Kidney (tissue), 14 donors: ENCODE results near the gene EFNB3. TPM values are rescaled to one million over a fixed set of nuclear protein-coding genes. Genes with fewer than 3 reads are reported as not detected.

ENCODE experiments used
- DNase-seq, 5 donors: peaks; one replicate each; pipeline ENCODE4 v3.0.0-alpha.2; 2013 to 2020
- FAIRE-seq: peaks from 2 replicates; lab custom pipeline; 2012; peaks lifted over from hg19 to GRCh38; lab: Jason Lieb, UNC
- H3K27ac ChIP-seq, 2 donors: one replicate each; pipeline ENCODE4 v1.7.0; 2013; ENCODE audit warnings: low read depth in 2 of 2, low read length in 2 of 2, inconsistent platforms in 1 of 2
- H3K27me3 ChIP-seq: one replicate; pipeline ENCODE4 v1.7.1; 2013; ENCODE audit warnings: low read length, inconsistent platforms; ENCODE audit not compliant: control insufficient read depth, insufficient read depth
- H3K36me3 ChIP-seq, 3 donors: one replicate each; pipeline versions ENCODE4 v1.7.0 to v1.7.1; 2013; ENCODE audit warnings: low read length in 3 of 3, control low read depth in 1 of 3, inconsistent platforms in 1 of 3; ENCODE audit not compliant: insufficient read depth in 3 of 3, control insufficient read depth in 2 of 3
- H3K4me1 ChIP-seq, 3 donors: one replicate each; pipeline versions ENCODE4 v1.7.0 to v1.7.1; 2013; ENCODE audit warnings: low read length in 3 of 3, inconsistent platforms in 1 of 3, low read depth in 1 of 3; ENCODE audit not compliant: control insufficient read depth in 2 of 3, insufficient read depth in 2 of 3
- H3K4me3 ChIP-seq, 3 donors: one replicate each; pipeline versions ENCODE4 v1.7.0 to v1.8.1; 2013; ENCODE audit warnings: low read length in 3 of 3, control low read depth in 1 of 3, inconsistent platforms in 1 of 3
- H3K9ac ChIP-seq, 3 donors: one replicate each; pipeline versions ENCODE4 v1.7.0 to v1.7.1; 2013; ENCODE audit warnings: low read length in 3 of 3, control low read depth in 1 of 3, inconsistent platforms in 1 of 3
- H3K9me3 ChIP-seq, 3 donors: one replicate each; pipeline versions ENCODE4 v1.7.0 to v1.7.1; 2013; ENCODE audit warnings: low read length in 3 of 3, control low read depth in 1 of 3, inconsistent platforms in 1 of 3; ENCODE audit not compliant: control insufficient read depth in 2 of 3, insufficient read depth in 1 of 3
- CTCF ChIP-seq: IDR thresholded peaks from 3 replicates; pipeline ENCODE4 v1.5.1; 2012; ENCODE audit warnings: mild to moderate bottlenecking, moderate library complexity, borderline replicate concordance; ENCODE audit not compliant: insufficient read depth; ENCODE audit errors: extremely low read depth
- intact Hi-C: fragments of 100-400 bp; cut with DNase I; formaldehyde crosslinking; loops from one replicate; pipeline ENCODE4 v1.11.1; 2022
- polyA plus RNA-seq: library from polyadenylated mRNA; stranded (reverse); fragments of 350-450 nt; fragmentation: Illumina TruSeq; extraction: RNeasy Lipid Tissue Mini Kit (QIAGEN cat#74804); gene quantifications from one replicate; pipeline ENCODE4 v1.2.3, GENCODE V29; 2014; ENCODE audit warnings: low read depth, low replicate concordance; ENCODE audit not compliant: insufficient read depth
- total RNA-seq: library from RNA; stranded (reverse); fragmentation: NEBNext Ultra II Directional; extraction: Animal tissue kit (Norgen Biotek cat#: 25700); gene quantifications from one replicate; pipeline ENCODE4 v1.2.1, GENCODE V29; 2021
- donor health status: control.
- donor health status: control.
- donor health status: control.
- donor health status: control.
- donor health status: control.
- donor health status: DM: yes; HTN: yes; CAD: no.
- donor health status: Normal renal cell carcinoma (clear cell type).

EFNB3 gene
- total and polyA plus RNA-seq, 2 donors from 2014 or later, result 2.3 to 3.5 TPM

GRCh38 chr17:7711051-7711755 lies 6.2 kb downstream of the EFNB3 start:
- H3K27ac ChIP-seq, result no peak overlapping the region
- DNase-seq (no peak), FAIRE-seq (no peak)
- H3K4me3 ChIP-seq, result no peak overlapping the region
- H3K9ac ChIP-seq, result no peak overlapping the region
- intact Hi-C loops, result no loop called here
- no peaks in the 10 kb centered on the region for H3K4me1 ChIP-seq
- H3K9me3 ChIP-seq, result no peaks in the 10 kb centered on the region
- no peak for TF ChIP-seq CTCF
- H3K27me3 ChIP-seq, result no peaks in the 10 kb centered on the region
- H3K36me3 ChIP-seq, result no peaks in the 10 kb centered on the region

GRCh38 chr17:7712111-7712771 lies 7.2 kb downstream of the EFNB3 start:
- Histone ChIP-seq H3K9me3 (no peaks in the 10 kb centered on the region), H3K9ac (no peak overlapping the region), H3K36me3 (no peaks in the 10 kb centered on the region), H3K27me3 (no peaks in the 10 kb centered on the region), H3K4me3 (no peak overlapping the region), H3K4me1 (peaks cover 0 to 2% (median 0%) of the 10 kb centered on the region in 3 donors), H3K27ac (no peak overlapping the region)
- no peak for TF ChIP-seq CTCF
- intact Hi-C loops, result no loop called here
- no peak for DNase-seq
- FAIRE-seq, result no peak

DNA sequence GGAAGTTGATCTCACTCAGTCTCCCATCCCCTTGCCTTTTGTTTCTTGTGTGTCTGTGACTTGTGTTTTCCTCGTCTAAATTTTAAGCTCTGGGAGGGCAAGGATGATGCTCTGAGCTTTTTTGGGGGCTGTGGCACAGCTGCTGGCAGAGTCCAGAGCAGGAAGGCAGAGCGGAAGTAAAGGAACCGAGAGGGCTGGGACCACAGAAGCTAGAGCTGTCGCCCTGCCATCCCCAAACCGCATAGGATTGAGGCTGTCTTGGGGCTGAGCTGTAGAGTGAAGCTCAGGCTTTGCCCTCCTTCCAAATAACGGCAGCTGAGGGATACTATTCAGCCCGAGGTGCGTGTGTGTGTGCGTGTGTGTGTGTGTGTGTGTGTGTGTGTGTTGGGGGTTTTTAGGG lies 8.8 kb downstream of the EFNB3 start:
- Histone ChIP-seq H3K36me3 (no peaks in the 10 kb centered on the region), H3K4me3 (no peak overlapping the region), H3K27me3 (no peaks in the 10 kb centered on the region)

More for the DNA sequence above, 8.8 kb downstream of the EFNB3 start:
- intact Hi-C loops, result no loop called here
- no peak overlapping the region for H3K27ac ChIP-seq
- no peak for TF ChIP-seq CTCF
- FAIRE-seq (no peak), DNase-seq (no peak)
- H3K9me3 ChIP-seq, result no peaks in the 10 kb centered on the region
- H3K9ac ChIP-seq, result no peak overlapping the region
- peaks cover 0 to 6% (median 0%) of the 10 kb centered on the region in 3 donors for H3K4me1 ChIP-seq
